ENCODE results near the gene S100A2. TPM values are rescaled to one million over a fixed set of nuclear protein-coding genes. Genes with fewer than 3 reads are reported as not detected.

Gene S100A2
- total RNA-seq, 1 experiment from 2014 or later = 373 TPM

DNA sequence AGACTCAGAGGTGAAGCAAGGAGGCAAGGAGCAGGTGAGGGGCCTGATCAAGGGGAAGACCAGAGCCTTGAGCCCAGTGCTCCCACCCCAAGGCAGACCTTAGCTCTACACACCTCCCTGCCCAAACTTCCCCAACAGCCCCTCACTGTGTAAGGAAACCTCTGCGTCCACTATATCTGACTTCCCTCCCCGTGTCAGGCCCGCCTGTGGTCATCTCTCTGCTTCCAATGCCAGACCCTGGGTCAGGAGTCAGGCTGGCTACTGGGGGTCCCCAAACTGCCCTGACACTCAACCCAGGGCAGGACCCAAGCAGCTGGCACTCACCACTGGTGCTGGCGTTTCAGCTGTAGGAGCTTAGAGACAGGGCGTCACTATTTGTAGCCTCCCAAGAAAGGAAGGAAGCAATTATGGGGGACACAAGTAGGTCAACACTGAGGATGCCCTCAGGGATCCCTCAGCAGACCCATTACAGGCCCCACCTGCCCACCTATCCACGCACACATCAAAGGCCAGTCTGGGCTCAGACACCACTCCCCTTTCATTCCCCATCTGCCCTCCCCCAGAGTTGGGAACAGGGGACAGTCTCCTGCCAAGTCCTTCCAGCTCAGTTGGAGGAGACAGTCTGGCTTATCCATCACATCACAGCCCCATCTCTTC lies 15.8 kb downstream of the S100A2 start:
- Histone ChIP-seq H3K79me2 (ENCODE audit: low read length) (no peaks in the 10 kb centered on the region), H3K4me3 (ENCODE audit: low read length) (no peak overlapping the region), H3K27ac (ENCODE audit: low read length) (peak overlapping the region; percentile 80), H3K4me2 (ENCODE audit: low read length) (peak overlapping the region; percentile 33; the same call in 1 of the 2 replicates), H3F3A (ENCODE audit: low read length, unreplicated experiment) (no peaks in the 10 kb centered on the region), H3K9me2 (replicated peaks; ENCODE audit: low read length) (no peaks in the 10 kb centered on the region), H3K27me3 (ENCODE audit: low read length) (no peaks in the 10 kb centered on the region), H3K9me3 (ENCODE audit: low read length) (no peaks in the 10 kb centered on the region), H2AFZ (ENCODE audit: low read length) (peak overlapping the region; percentile 36; the same call in 1 of the 2 replicates), H3K36me3 (ENCODE audit: low read depth, low read length) (no peaks in the 10 kb centered on the region), H4K20me1 (ENCODE audit: low read length) (no peaks in the 10 kb centered on the region), H3K4me1 (ENCODE audit: insufficient read depth, low read length) (peaks cover 34% of the 10 kb centered on the region), H3K9ac (ENCODE audit: low read length) (peak overlapping the region; percentile 72)
- POLR2A ChIA-PET (ENCODE audit: unreplicated experiment) = interaction anchor here (0.6 kb wide), 1 partner anchor 63 kb away, joined by 3 read pairs; the partner anchor contains the start of gene S100A16
- CTCF ChIA-PET = interaction anchor here (0.6 kb wide), 1 partner anchor 1440 kb away, joined by 4 read pairs; no protein-coding TSS in a partner anchor
- no TSS peak for BruUV-seq (replicated peaks)
- TF ChIP-seq, protein P1, sequence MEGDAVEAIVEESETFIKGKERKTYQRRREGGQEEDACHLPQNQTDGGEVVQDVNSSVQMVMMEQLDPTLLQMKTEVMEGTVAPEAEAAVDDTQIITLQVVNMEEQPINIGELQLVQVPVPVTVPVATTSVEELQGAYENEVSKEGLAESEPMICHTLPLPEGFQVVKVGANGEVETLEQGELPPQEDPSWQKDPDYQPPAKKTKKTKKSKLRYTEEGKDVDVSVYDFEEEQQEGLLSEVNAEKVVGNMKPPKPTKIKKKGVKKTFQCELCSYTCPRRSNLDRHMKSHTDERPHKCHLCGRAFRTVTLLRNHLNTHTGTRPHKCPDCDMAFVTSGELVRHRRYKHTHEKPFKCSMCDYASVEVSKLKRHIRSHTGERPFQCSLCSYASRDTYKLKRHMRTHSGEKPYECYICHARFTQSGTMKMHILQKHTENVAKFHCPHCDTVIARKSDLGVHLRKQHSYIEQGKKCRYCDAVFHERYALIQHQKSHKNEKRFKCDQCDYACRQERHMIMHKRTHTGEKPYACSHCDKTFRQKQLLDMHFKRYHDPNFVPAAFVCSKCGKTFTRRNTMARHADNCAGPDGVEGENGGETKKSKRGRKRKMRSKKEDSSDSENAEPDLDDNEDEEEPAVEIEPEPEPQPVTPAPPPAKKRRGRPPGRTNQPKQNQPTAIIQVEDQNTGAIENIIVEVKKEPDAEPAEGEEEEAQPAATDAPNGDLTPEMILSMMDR (conservative IDR thresholded peaks at IDR 0.05; ENCODE audit: low read depth, low read length) = no peak
- TF ChIP-seq EZH2phosphoT487 (IDR thresholded peaks at IDR 0.05; ENCODE audit: borderline replicate concordance, low read length) = no peak
- TF ChIP-seq EZH2 (IDR thresholded peaks at IDR 0.05; ENCODE audit: low read length, unreplicated experiment) = no peak
- ATAC-seq (no peak), DNase-seq (no peak)
- intact Hi-C loops (cut with micrococcal nuclease) = loop anchor here (5.0 kb wide), 1 partner anchor 38 kb away; no protein-coding TSS in a partner anchor

- intact Hi-C loops (cut with micrococcal nuclease) = loop anchor here (5.0 kb wide), 1 partner anchor 37 kb away; no protein-coding TSS in a partner anchor
- no peak for TF ChIP-seq EZH2phosphoT487 (IDR thresholded peaks at IDR 0.05; ENCODE audit: borderline replicate concordance, low read length)
- TF ChIP-seq, protein P1 (conservative IDR thresholded peaks at IDR 0.05; ENCODE audit: low read depth, low read length) = peak; percentile 68
- DNase-seq = peak; percentile 83
- no peaks in the 10 kb centered on the region for H3K9me3 ChIP-seq (ENCODE audit: low read length)
- peaks cover 8% of the 10 kb centered on the region for H3K79me2 ChIP-seq (ENCODE audit: low read length)
- peak within 1 kb of the TSS; percentile 33 for H3K4me2 ChIP-seq (ENCODE audit: low read length)
- no TSS peak for BruUV-seq (replicated peaks)
- peak; percentile 57 for ATAC-seq
- H3K4me1 ChIP-seq (ENCODE audit: insufficient read depth, low read length) = peaks cover 42% of the 10 kb centered on the region
- no peaks in the 10 kb centered on the region for H3K9me2 ChIP-seq (replicated peaks; ENCODE audit: low read length)
- H3K36me3 ChIP-seq (ENCODE audit: low read depth, low read length) = no peaks in the 10 kb centered on the region
- no peaks in the 10 kb centered on the region for H3K27me3 ChIP-seq (ENCODE audit: low read length)
- peak within 1 kb of the TSS; percentile 80 for H3K27ac ChIP-seq (ENCODE audit: low read length)
- ChIA-PET POLR2A (ENCODE audit: unreplicated experiment) (no interaction called here), CTCF (no interaction called here)
- H2AFZ ChIP-seq (ENCODE audit: low read length) = peak within 1 kb of the TSS; percentile 36; the same call in 1 of the 2 replicates
- H3K9ac ChIP-seq (ENCODE audit: low read length) = peak within 1 kb of the TSS; percentile 72
- H3F3A ChIP-seq (ENCODE audit: low read length, unreplicated experiment) = no peaks in the 10 kb centered on the region
- H3K4me3 ChIP-seq (ENCODE audit: low read length) = no peak within 1 kb of the TSS
- no peaks in the 10 kb centered on the region for H4K20me1 ChIP-seq (ENCODE audit: low read length)
Measured at GRCh38 chr1:153548722-153549688, 16.6 kb downstream of the S100A2 start, which contains the start of gene S100A3. Gene S100A3, minus strand, starts transcription at chr1:153549258. Its CDS starts 773 bp downstream, at chr1:153548485.
